ENCODE data around the gene MEIS2. TPM values are rescaled to one million over a fixed set of nuclear protein-coding genes. Genes with fewer than 3 reads are reported as not detected.

Gene MEIS2
- total RNA-seq, 1 donor from 2014 or later: 76.9 TPM

DNA sequence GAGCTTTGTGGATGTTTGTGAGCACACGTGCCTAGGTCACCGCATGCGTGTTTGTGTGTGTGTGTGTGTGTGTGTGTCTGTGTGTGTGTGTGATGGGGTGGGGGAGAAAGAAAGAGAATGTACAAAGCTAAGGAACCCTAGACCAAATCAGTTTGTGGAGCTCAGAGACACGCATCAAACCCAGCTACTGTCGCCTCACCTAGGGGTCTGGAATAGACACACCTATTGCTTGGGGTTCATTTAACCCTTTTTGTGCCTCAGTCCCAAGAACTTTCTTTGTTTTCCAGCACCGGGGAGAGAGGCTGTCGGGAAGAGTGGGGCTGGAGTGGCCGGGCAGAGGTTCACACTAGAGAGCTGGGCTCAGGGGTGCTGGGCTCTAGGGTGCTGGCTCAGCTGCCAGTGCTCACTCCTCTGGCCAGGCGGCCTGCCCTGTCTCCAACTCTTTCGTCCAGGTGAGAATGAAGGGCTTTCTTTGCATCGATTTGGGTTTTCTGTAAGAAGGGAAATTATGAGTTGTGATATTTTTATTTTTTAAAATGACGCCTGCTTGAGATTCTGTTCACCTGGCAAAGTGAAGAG, 221.6 kb downstream of the MEIS2 start:
- Histone ChIP-seq H3K9me3 (no peaks in the 10 kb centered on the region), H3K27ac (no peak overlapping the region), H3K4me1 (peaks cover 16% of the 10 kb centered on the region), H3K27me3 (no peaks in the 10 kb centered on the region), H3K36me3 (no peaks in the 10 kb centered on the region), H3K4me3 (no peak overlapping the region)
- intact Hi-C loops (cut with DNase I): no loop called here
- TF ChIP-seq, protein P1, sequence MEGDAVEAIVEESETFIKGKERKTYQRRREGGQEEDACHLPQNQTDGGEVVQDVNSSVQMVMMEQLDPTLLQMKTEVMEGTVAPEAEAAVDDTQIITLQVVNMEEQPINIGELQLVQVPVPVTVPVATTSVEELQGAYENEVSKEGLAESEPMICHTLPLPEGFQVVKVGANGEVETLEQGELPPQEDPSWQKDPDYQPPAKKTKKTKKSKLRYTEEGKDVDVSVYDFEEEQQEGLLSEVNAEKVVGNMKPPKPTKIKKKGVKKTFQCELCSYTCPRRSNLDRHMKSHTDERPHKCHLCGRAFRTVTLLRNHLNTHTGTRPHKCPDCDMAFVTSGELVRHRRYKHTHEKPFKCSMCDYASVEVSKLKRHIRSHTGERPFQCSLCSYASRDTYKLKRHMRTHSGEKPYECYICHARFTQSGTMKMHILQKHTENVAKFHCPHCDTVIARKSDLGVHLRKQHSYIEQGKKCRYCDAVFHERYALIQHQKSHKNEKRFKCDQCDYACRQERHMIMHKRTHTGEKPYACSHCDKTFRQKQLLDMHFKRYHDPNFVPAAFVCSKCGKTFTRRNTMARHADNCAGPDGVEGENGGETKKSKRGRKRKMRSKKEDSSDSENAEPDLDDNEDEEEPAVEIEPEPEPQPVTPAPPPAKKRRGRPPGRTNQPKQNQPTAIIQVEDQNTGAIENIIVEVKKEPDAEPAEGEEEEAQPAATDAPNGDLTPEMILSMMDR (IDR thresholded peaks at IDR 0.05): no peak
- TF ChIP-seq POLR2AphosphoS5 (IDR thresholded peaks at IDR 0.05; ENCODE audit: insufficient read depth in 1 of 2, low read depth in 1 of 2): no peak
- TF ChIP-seq POLR2A (IDR thresholded peaks at IDR 0.05): no peak
- DNase-seq (ENCODE audit: extremely low spot score in 2 of 2): no peak

DNA sequence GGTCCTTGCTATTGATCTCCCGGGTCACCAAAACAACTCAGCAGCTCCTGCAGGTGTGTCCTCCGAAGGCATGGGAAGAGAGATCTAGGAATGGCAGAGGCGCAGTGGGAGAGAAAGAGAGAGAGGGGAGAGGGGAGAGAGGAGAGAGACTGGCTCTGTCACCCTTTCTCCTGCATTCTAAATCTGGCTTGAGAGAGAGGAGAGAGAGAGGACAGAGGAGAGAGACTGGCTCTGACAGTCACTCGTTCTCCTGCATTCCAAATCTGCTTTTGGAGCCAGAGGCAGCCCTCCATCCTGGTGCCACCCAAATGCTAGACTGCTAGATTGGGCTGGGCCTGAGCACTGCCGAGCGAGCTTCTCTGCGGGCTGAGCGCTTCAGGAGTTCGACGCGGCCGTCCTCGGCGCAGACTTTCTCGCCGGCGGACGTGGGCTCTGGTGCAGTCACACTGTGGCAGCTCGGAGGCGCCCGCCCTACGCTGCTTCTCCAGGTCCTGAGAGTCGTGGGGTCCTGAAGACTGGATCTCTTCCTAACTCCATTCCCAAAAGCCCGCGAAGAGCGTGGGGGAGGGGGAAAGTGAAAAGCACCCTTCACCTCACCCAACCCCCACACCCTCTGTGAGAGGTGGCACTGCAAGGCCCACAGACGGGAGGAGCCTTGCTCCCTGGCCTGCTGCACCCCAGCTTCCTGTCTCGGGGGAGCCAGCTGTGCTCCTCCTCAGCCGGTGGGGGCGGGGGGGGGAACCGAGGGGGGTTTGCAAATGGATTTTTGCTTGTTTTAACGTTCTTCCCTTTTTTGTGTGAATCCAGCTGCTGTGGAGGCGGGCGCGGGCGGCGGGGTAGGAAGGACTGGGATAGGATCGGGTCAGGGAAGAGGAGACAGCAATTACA, 222.3 kb downstream of the MEIS2 start:
- H3K4me3 ChIP-seq: no peak overlapping the region
- no peak for DNase-seq (ENCODE audit: extremely low spot score in 2 of 2)
- H3K9me3 ChIP-seq: no peaks in the 10 kb centered on the region
- no peaks in the 10 kb centered on the region for H3K36me3 ChIP-seq
- H3K4me1 ChIP-seq: peaks cover 10% of the 10 kb centered on the region
- no peaks in the 10 kb centered on the region for H3K27me3 ChIP-seq
- TF ChIP-seq POLR2A (IDR thresholded peaks at IDR 0.05) (no peak), POLR2AphosphoS5 (IDR thresholded peaks at IDR 0.05; ENCODE audit: insufficient read depth in 1 of 2, low read depth in 1 of 2) (no peak)
- TF ChIP-seq, protein P1 (IDR thresholded peaks at IDR 0.05): no peak
- intact Hi-C loops (cut with DNase I): no loop called here
- H3K27ac ChIP-seq: no peak overlapping the region

DNA sequence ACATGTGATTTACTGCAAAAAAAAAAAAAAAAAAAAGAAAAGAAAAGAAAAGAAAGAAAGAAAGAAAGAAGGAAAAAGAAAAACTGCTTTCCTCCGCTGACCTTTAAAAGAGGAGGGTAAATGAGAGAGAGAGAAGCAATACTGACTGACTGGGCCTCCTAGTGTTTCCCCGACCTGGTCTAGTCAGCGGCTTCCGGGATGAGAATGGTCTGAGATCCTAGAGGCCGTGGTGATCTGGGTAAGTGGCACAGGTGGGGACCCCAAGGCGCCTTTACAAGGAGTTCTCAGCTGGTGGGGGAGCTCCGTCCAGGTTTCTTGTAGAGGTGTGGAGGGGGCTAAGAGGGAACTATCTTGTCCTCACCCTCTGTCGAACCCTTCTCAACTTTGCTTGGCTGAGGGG, 223.1 kb downstream of the MEIS2 start:
- no peaks in the 10 kb centered on the region for H3K36me3 ChIP-seq
- H3K27ac ChIP-seq: no peak overlapping the region
- intact Hi-C loops (cut with DNase I): no loop called here
- no peaks in the 10 kb centered on the region for H3K9me3 ChIP-seq
- TF ChIP-seq POLR2AphosphoS5 (IDR thresholded peaks at IDR 0.05; ENCODE audit: insufficient read depth in 1 of 2, low read depth in 1 of 2) (no peak), POLR2A (IDR thresholded peaks at IDR 0.05) (no peak)
- TF ChIP-seq, protein P1 (IDR thresholded peaks at IDR 0.05): no peak
- no peaks in the 10 kb centered on the region for H3K27me3 ChIP-seq
- H3K4me3 ChIP-seq: no peak overlapping the region
- peaks cover 2% of the 10 kb centered on the region for H3K4me1 ChIP-seq
- no peak for DNase-seq (ENCODE audit: extremely low spot score in 2 of 2)

DNA sequence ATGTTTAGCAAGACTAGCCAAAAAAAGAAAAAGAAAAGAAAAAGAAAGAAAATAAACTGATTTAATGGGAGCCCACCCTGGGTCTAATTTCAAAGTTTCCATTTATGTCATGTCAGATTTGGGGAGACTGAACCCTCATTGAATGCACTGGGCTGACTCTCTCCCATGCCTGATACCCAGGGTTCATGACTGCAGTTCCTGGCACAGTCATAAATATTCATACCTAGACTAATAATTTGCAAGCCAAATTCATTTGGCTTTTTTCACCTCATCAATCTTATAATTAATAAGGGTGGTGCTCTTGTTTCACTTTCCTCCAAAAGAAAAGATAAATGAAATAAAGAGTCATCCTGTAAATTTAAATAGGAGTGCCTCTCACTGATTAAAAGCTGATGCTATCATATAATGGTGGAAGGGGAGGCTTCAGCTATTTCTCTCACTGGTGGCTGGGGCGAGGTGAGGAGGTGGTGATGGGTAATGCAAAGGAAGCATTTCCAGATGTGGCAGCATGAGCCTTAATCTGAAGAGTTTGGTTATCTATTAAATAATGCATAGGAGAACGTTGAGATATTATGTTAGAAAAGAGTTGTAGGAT, 224.5 kb downstream of the MEIS2 start:
- no peaks in the 10 kb centered on the region for H3K36me3 ChIP-seq
- no peaks in the 10 kb centered on the region for H3K4me1 ChIP-seq
- TF ChIP-seq, protein P1 (IDR thresholded peaks at IDR 0.05): no peak
- TF ChIP-seq POLR2AphosphoS5 (IDR thresholded peaks at IDR 0.05; ENCODE audit: insufficient read depth in 1 of 2, low read depth in 1 of 2) (no peak), POLR2A (IDR thresholded peaks at IDR 0.05) (no peak)
- no peak for DNase-seq (ENCODE audit: extremely low spot score in 2 of 2)
- H3K9me3 ChIP-seq: no peaks in the 10 kb centered on the region
- H3K27ac ChIP-seq: no peak overlapping the region
- H3K4me3 ChIP-seq: no peak overlapping the region
- intact Hi-C loops (cut with DNase I): no loop called here
- no peaks in the 10 kb centered on the region for H3K27me3 ChIP-seq

Measured in vagina (tissue), 2 donors.